ENCODE data around the gene PARD6A.
"Not testable (repeated sequence)": the region's sequence is repeated elsewhere in the genome, so short reads cannot be mapped to it uniquely, and the experiment has no call there.

The PARD6A gene

GRCh38 chr16:67676939-67677338 is 16.2 kb downstream of the PARD6A start:
- H3K4me3 ChIP-seq (replicated peaks in 1 of 2; ENCODE audit: low read depth in 2 of 2, low read length in 2 of 2), result no peak overlapping the region
- no peak for DNase-seq (ENCODE audit: low read depth in 2 of 2)

DNA sequence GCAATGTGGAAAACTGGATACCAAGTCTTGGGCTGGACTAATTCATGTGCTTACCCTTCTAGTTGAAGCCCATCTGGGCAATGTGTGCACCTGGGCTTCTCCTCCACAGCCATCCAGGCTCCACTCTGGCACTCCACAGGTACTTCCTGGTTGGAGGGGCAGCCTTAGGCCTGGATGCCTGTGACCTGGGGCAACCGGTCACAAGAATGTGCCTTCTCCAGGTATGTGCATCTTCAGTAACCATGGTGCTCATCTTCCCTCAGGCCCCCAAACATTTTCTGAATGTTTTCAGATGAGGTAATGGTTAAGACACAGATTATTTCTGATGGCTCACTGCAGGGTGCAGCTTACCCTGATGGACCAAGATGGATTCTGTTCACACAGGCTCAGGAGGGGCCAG is 17.0 kb downstream of the PARD6A start:
- no peak for DNase-seq (ENCODE audit: low read depth in 2 of 2)
- no peak overlapping the region for H3K4me3 ChIP-seq (replicated peaks in 1 of 2; ENCODE audit: low read depth in 2 of 2, low read length in 2 of 2)
- no peak for TF ChIP-seq CTCF (IDR thresholded peaks at IDR 0.05; ENCODE audit: low read depth, low read length)

More at GRCh38 chr16:67676939-67677338, 16.2 kb downstream of the PARD6A start:
- no peak for TF ChIP-seq CTCF (IDR thresholded peaks at IDR 0.05; ENCODE audit: low read depth, low read length)

GRCh38 chr16:67678354-67679023 is 17.7 kb downstream of the PARD6A start:
- H3K4me3 ChIP-seq (replicated peaks in 1 of 2; ENCODE audit: low read depth in 2 of 2, low read length in 2 of 2), result no peak overlapping the region
- TF ChIP-seq CTCF (IDR thresholded peaks at IDR 0.05; ENCODE audit: low read depth, low read length), result no peak
- DNase-seq (ENCODE audit: low read depth in 2 of 2), result no peak

DNA sequence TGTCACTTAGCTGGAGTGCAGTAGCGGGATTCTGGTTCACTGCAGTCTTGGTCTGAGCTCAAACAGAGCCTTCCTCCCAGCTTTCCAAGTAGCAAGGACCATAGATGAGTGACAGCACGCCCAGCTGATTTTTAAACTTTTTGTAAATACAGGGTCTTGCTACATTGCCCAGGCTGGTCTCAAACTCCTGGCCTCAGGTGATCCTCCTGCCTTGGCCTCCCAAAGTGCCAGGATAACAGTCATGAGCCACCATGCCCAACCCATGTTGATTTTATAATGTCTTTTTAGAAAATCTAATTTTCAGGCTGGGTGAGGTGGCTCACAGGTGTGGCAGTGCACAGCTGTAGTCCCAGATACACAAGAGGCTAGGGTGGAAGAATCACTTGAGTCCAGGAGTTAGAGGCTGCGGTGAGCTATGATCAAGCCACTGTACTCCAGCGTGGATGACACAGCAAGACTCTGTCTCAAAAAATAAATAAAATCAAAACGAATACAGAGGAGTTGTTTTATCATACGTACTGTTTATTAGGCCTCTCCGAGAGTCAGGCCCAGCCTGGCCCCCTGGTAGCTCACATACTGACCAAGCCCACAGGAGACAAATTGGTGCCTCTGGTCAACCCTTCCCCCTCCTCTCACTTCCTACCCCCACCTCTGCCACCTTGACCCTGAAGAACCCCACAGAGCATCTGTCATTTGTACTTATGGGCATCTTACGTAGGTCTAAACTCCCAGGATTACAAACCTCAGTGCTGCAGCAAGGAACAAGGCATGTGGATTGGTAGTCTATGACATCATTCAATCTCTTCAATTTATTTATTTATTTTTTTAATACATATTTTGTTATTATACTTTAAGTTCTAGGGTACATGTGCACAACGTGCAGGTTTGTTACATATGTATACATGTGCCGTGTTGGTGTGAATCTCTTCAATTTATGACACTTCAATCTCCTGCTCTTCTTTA is 19.5 kb downstream of the PARD6A start:
- no peak overlapping the region for H3K4me3 ChIP-seq (replicated peaks in 1 of 2; ENCODE audit: low read depth in 2 of 2, low read length in 2 of 2)
- no peak for DNase-seq (ENCODE audit: low read depth in 2 of 2)
- no peak for TF ChIP-seq CTCF (IDR thresholded peaks at IDR 0.05; ENCODE audit: low read depth, low read length)

DNA sequence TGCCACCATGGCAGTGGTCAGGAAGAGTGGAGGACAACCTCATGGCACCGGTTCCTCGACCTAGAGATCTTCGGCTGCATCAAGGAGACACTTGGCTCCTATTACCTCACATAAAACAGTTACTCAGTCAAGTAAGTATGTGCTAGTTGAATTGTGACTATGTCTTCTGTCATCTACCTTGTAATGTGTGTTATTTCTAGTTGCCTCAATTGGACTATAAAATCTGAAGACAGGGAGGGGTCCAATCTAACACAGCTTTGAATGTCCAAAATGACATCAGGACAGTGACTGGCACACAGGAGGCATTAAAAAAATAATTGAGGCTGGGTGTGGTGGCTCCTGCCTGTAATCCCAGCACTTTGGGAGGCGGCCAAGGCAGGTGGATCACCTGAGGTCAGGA is 23.0 kb downstream of the PARD6A start:
- no peak overlapping the region for H3K4me3 ChIP-seq (replicated peaks in 1 of 2; ENCODE audit: low read depth in 2 of 2, low read length in 2 of 2)
- DNase-seq (ENCODE audit: low read depth in 2 of 2), result no peak
- no peak for TF ChIP-seq CTCF (IDR thresholded peaks at IDR 0.05; ENCODE audit: low read depth, low read length)

- DNase-seq (ENCODE audit: low read depth in 2 of 2), result no peak
- TF ChIP-seq CTCF (IDR thresholded peaks at IDR 0.05; ENCODE audit: low read depth, low read length), result no peak
- H3K4me3 ChIP-seq (replicated peaks in 1 of 2; ENCODE audit: low read depth in 2 of 2, low read length in 2 of 2), result no peak overlapping the region
Measured at GRCh38 chr16:67685388-67686112, 24.8 kb downstream of the PARD6A start.

GRCh38 chr16:67693517-67694285 is 32.9 kb downstream of the PARD6A start:
- not testable (repeated sequence) for DNase-seq (ENCODE audit: low read depth in 2 of 2); H3K4me3 ChIP-seq (replicated peaks in 1 of 2; ENCODE audit: low read depth in 2 of 2, low read length in 2 of 2)

Measured in cardiac fibroblast (primary cell).